HepG2 (cell line): ENCODE data around the gene FAM168A. TPM values are rescaled to one million over a fixed set of nuclear protein-coding genes. Genes with fewer than 3 reads are reported as not detected.
A peak's percentile ranks its signal among the peaks of the same experiment; 100 is the strongest.

Experiments used
- ATF7-NPFF ChIP-seq: sonication (generic); formaldehyde crosslinking; IDR thresholded peaks from 2 replicates; pipeline ENCODE4 v1.8.1; 2023; ENCODE audit warnings: mild to moderate bottlenecking, low read depth, missing genetic modification reagents, moderate library complexity
- CAMTA2 ChIP-seq: sonication (generic); formaldehyde crosslinking; IDR thresholded peaks from 2 replicates; pipeline ENCODE4 v1.4.0; 2020; ENCODE audit warnings: mild to moderate bottlenecking, missing genetic modification reagents, borderline replicate concordance
- ETV5 ChIP-seq: IDR thresholded peaks from 2 replicates; pipeline ENCODE4 v1.6.1; 2018; ENCODE audit warnings: missing biosample characterization, missing genetic modification reagents, inconsistent platforms, borderline replicate concordance
- FOSL1 ChIP-seq: sonication (generic); formaldehyde crosslinking; IDR thresholded peaks from 2 replicates; pipeline ENCODE4 v1.9.0; 2021; ENCODE audit warnings: missing genetic modification reagents, borderline replicate concordance
- FOXO4 ChIP-seq: sonication (generic); formaldehyde crosslinking; conservative IDR thresholded peaks from 2 replicates; pipeline ENCODE4 v1.8.1; 2023; ENCODE audit warnings: missing genetic modification reagents
- HMGA1 ChIP-seq: sonication (generic); formaldehyde crosslinking; conservative IDR thresholded peaks from 2 replicates; pipeline ENCODE4 v1.4.0; 2020; ENCODE audit warnings: missing genetic modification reagents
- MLXIP ChIP-seq: sonication (generic); formaldehyde crosslinking; IDR thresholded peaks from 2 replicates; pipeline ENCODE4 v1.9.0; 2021; ENCODE audit warnings: missing genetic modification reagents, borderline replicate concordance
- MTA3 ChIP-seq: sonication (generic); formaldehyde crosslinking; IDR thresholded peaks from 2 replicates; pipeline ENCODE4 v1.4.0; 2020; ENCODE audit warnings: missing genetic modification reagents
- ONECUT2 ChIP-seq: sonication (generic); formaldehyde crosslinking; IDR thresholded peaks from 2 replicates; pipeline ENCODE4 v1.4.0; 2020; ENCODE audit warnings: missing genetic modification reagents
- PPARG ChIP-seq: conservative IDR thresholded peaks from 2 replicates; pipeline ENCODE4 v1.6.1; 2016; ENCODE audit warnings: missing biosample characterization, missing genetic modification reagents
- REL ChIP-seq: sonication (generic); formaldehyde crosslinking; conservative IDR thresholded peaks from 2 replicates; pipeline ENCODE4 v1.8.0; 2022; ENCODE audit warnings: mild to moderate bottlenecking, missing genetic modification reagents, moderate library complexity
- SP2 ChIP-seq: sonication (generic); formaldehyde crosslinking; IDR thresholded peaks from 2 replicates; pipeline ENCODE4 v1.5.1; 2020; ENCODE audit warnings: mild to moderate bottlenecking, missing genetic modification reagents
- SSRP1 ChIP-seq: IDR thresholded peaks from 2 replicates; pipeline ENCODE4 v1.6.1; 2016; ENCODE audit warnings: control low read depth
- STAG1 ChIP-seq: sonication (generic); formaldehyde crosslinking; IDR thresholded peaks from 2 replicates; pipeline ENCODE4 v1.4.0; 2020; ENCODE audit warnings: missing genetic modification reagents
- TCF12 ChIP-seq, 2 experiments: fragments of 450-650 bp in 1 of 2; sonication (generic) in 1 of 2; formaldehyde crosslinking in 1 of 2; IDR thresholded peaks; 2 replicates each; pipeline versions ENCODE4 v1.6.1 to v1.8.0; 2017 to 2022; ENCODE audit warnings: antibody characterized with exemption in 1 of 2, mild to moderate bottlenecking in 1 of 2, missing genetic modification reagents in 1 of 2, moderate library complexity in 1 of 2
- TFE3 ChIP-seq: IDR thresholded peaks from 2 replicates; pipeline ENCODE4 v1.6.1; 2016
- TP53 ChIP-seq: sonication (generic); formaldehyde crosslinking; conservative IDR thresholded peaks from 2 replicates; pipeline ENCODE4 v1.4.0; 2020; ENCODE audit warnings: missing genetic modification reagents
- ZBTB10 ChIP-seq: sonication (generic); formaldehyde crosslinking; IDR thresholded peaks from 2 replicates; pipeline ENCODE4 v1.4.0; 2020; ENCODE audit warnings: missing genetic modification reagents, borderline replicate concordance
- ZBTB8A ChIP-seq: sonication (generic); formaldehyde crosslinking; IDR thresholded peaks from 2 replicates; pipeline ENCODE4 v1.4.0; 2020; ENCODE audit warnings: mild to moderate bottlenecking, low read depth, missing genetic modification reagents, borderline replicate concordance
- ZFYVE20 ChIP-seq: sonication (generic); formaldehyde crosslinking; IDR thresholded peaks from 2 replicates; pipeline ENCODE4 v1.8.0; 2023; ENCODE audit warnings: low read depth, mild to moderate bottlenecking, moderate library complexity, missing genetic modification reagents, borderline replicate concordance
- ZNF878 ChIP-seq: sonication (generic); formaldehyde crosslinking; IDR thresholded peaks from 2 replicates; pipeline ENCODE4 v1.8.1; 2023; ENCODE audit warnings: mild to moderate bottlenecking, missing genetic modification reagents, moderate library complexity
- polyA plus RNA-seq, 8 experiments: library from polyadenylated mRNA; depleted of rRNA in 3 of 8; stranded (reverse) in 7 of 8; unstranded in 1 of 8; fragments of >200 nt; fragmentation: Illumina TruSeq in 4 of 8; extraction: Trizol in 4 of 8; gene quantifications; 2 replicates each; pipeline versions ENCODE4 v1.2.1 to v1.2.3, GENCODE V29; 2011 to 2016; ENCODE audit warnings: low read depth in 4 of 8, missing spikeins in 1 of 8, mixed read lengths in 1 of 8; ENCODE audit not compliant: insufficient read depth in 1 of 8
- total RNA-seq, 5 experiments: library from RNA; depleted of rRNA; stranded (reverse); fragments of >200 nt; fragmentation: Illumina TruSeq; extraction: Trizol; gene quantifications; 2 replicates each; pipeline ENCODE4 v1.2.3, GENCODE V29; 2016; ENCODE audit warnings: low read depth in 1 of 5

The FAM168A gene
- total and polyA plus RNA-seq, 2 of the 13 experiments (the other 11 are each of a cell fraction or from before 2014, with no cell fraction given): 13.9 to 15.8 TPM

GRCh38 chr11:73439002-73439843, 158.7 kb downstream of the FAM168A start (continued):
- TF ChIP-seq SP2 (no peak), ZBTB10 (CRISPR knock-in tag) (no peak), CAMTA2 (no peak), PPARG (CRISPR knock-in tag) (0 out of 2 replicates have a peak, but pooled peaks have one; percentile 27), FOXO4 (CRISPR knock-in tag) (no peak), SSRP1 (CRISPR knock-in tag) (no peak), ZFYVE20 (CRISPR knock-in tag) (no peak), MTA3 (CRISPR knock-in tag) (no peak), HMGA1 (CRISPR knock-in tag) (no peak), REL (no peak), ETV5 (CRISPR knock-in tag) (no peak), ATF7-NPFF (CRISPR knock-in tag) (no peak), FOSL1 (no peak), ZNF878 (no peak), TP53 (CRISPR knock-in tag) (no peak), MLXIP (no peak), ONECUT2 (CRISPR knock-in tag) (peak; percentile 93), ZBTB8A (CRISPR knock-in tag) (no peak), TCF12 (IDR thresholded peaks at IDR 0.05) (no peak), TCF12 (CRISPR knock-in tag; IDR thresholded peaks at IDR 0.05) (no peak), STAG1 (CRISPR knock-in tag) (no peak), TFE3 (CRISPR knock-in tag) (no peak)
